Liver (tissue), 9 donors: Measurements from ENCODE around the gene SIK2. TPM values are rescaled to one million over a fixed set of nuclear protein-coding genes. Genes with fewer than 3 reads are reported as not detected.
"Not testable (repeated sequence)": the region's sequence is repeated elsewhere in the genome, so short reads cannot be mapped to it uniquely, and the experiment has no call there.

Experiments
- DNase-seq: peaks from one replicate; pipeline ENCODE4 v3.0.0-alpha.2; 2017; ENCODE audit warnings: low spot score
- H3K27ac ChIP-seq, 2 donors: one replicate each; pipeline ENCODE4 v1.7.0; 2013; ENCODE audit warnings: inconsistent platforms in 2 of 2, low read length in 2 of 2, control low read depth in 1 of 2, low read depth in 1 of 2, mild to moderate bottlenecking in 1 of 2
- H3K27me3 ChIP-seq, 4 donors: one replicate each; pipeline versions ENCODE4 v1.6.1 to v1.7.0; 2013; ENCODE audit warnings: low read length in 3 of 4, inconsistent platforms in 1 of 4, mild to moderate bottlenecking in 1 of 4, moderate library complexity in 1 of 4; ENCODE audit not compliant: control insufficient read depth in 4 of 4, insufficient read depth in 4 of 4
- H3K36me3 ChIP-seq, 4 donors: one replicate each; pipeline versions ENCODE4 v1.6.1 to v1.7.0; 2013; ENCODE audit warnings: low read length in 3 of 4, mild to moderate bottlenecking in 3 of 4, low read depth in 1 of 4, moderate library complexity in 1 of 4; ENCODE audit not compliant: control insufficient read depth in 4 of 4, insufficient read depth in 3 of 4
- H3K4me1 ChIP-seq, 4 donors: one replicate each; pipeline versions ENCODE4 v1.6.1 to v1.7.0; 2013; ENCODE audit warnings: low read length in 3 of 4, mild to moderate bottlenecking in 3 of 4, moderate library complexity in 1 of 4; ENCODE audit not compliant: control insufficient read depth in 4 of 4, insufficient read depth in 4 of 4
- H3K4me3 ChIP-seq, 3 donors: one replicate each; pipeline versions ENCODE4 v1.6.1 to v1.7.0; 2013; ENCODE audit warnings: low read length in 3 of 3, control low read depth in 1 of 3, low read depth in 1 of 3, mild to moderate bottlenecking in 1 of 3
- H3K9ac ChIP-seq, 2 donors: one replicate each; pipeline ENCODE4 v1.7.0; 2013; ENCODE audit warnings: low read length in 2 of 2, mild to moderate bottlenecking in 2 of 2, moderate library complexity in 2 of 2, control low read depth in 1 of 2, low read depth in 1 of 2
- H3K9me3 ChIP-seq, 4 donors: one replicate each; pipeline versions ENCODE4 v1.6.1 to v1.7.0; 2013; ENCODE audit warnings: low read length in 3 of 4; ENCODE audit not compliant: control insufficient read depth in 4 of 4
- ATF3 ChIP-seq: IDR thresholded peaks from 2 replicates; pipeline ENCODE4 v1.6.1; 2016; ENCODE audit warnings: antibody characterized with exemption
- CTCF ChIP-seq: fragments of 150-350 bp; IDR thresholded peaks from 2 replicates; pipeline ENCODE4 v1.5.1; 2017; ENCODE audit warnings: improper control_type of control experiment, low read depth, low read length; ENCODE audit not compliant: missing input control
- FOXA2 ChIP-seq: IDR thresholded peaks from 2 replicates; pipeline ENCODE4 v1.6.1; 2016; ENCODE audit warnings: antibody characterized with exemption
- JUND ChIP-seq, 2 donors: IDR thresholded peaks; 2 replicates each; pipeline ENCODE4 v1.6.1; 2016; ENCODE audit warnings: antibody characterized with exemption in 2 of 2
- RAD21 ChIP-seq, 2 donors: IDR thresholded peaks; 2 replicates each; pipeline ENCODE4 v1.6.1; 2016; ENCODE audit warnings: antibody characterized with exemption in 2 of 2, mild to moderate bottlenecking in 2 of 2
- SP1 ChIP-seq: IDR thresholded peaks from 2 replicates; pipeline ENCODE4 v1.6.1; 2018; ENCODE audit warnings: antibody characterized with exemption, mild to moderate bottlenecking
- WGBS: extraction: QIAGEN DNeasy Blood & Tissue Kit; methylation state at CpG from one replicate; pipeline ENCODE4 v1.1.7; 2013; 5-methylcytosine and 5-hydroxymethylcytosine counted together
- polyA plus RNA-seq, 2 donors: library from polyadenylated mRNA; stranded (reverse) in 1 of 2; unstranded in 1 of 2; fragments of 200-250 nt in 1 of 2; fragments of >200 nt in 1 of 2; fragmentation: Nextera tagmentation in 1 of 2; extraction: Ambion mirVana in 1 of 2; gene quantifications; one replicate each; pipeline versions ENCODE4 v1.2.1 to v1.2.3, GENCODE V29; 2013 to 2015
- total RNA-seq, 2 donors: library from RNA; depleted of rRNA; stranded (reverse); fragments of >200 nt; gene quantifications; one replicate each; pipeline ENCODE4 v1.2.3, GENCODE V29; 2014
- TF ChIP-seq, protein P1 (sequence below): IDR thresholded peaks from 2 replicates; pipeline ENCODE4 v1.6.1; 2016; ENCODE audit warnings: antibody characterized with exemption, mild to moderate bottlenecking
- TF ChIP-seq, protein P2 (sequence below): IDR thresholded peaks from 2 replicates; pipeline ENCODE4 v1.6.1; 2016; ENCODE audit warnings: antibody characterized with exemption
- donor health status: healthy.
- donor health status: healthy.
- donor health status: healthy.
- donor health status: healthy.
- donor health status: healthy.

Gene SIK2
- total and polyA plus RNA-seq, 4 donors: 6.5 to 15.0 (median 9.3) TPM

GRCh38 chr11:111766834-111767142 lies 164.5 kb downstream of the SIK2 start:
- no peaks in the 10 kb centered on the region for H3K27me3 ChIP-seq
- peak overlapping the region; percentile 88 to 95 for H3K27ac ChIP-seq
- no peaks in the 10 kb centered on the region for H3K9me3 ChIP-seq
- WGBS: 2% methylated on average over 7 of the region's 7 CpGs
- peak overlapping the region; percentile 45 to 96 (median 89) for H3K4me3 ChIP-seq
- peaks cover 0 to 20% (median 8%) of the 10 kb centered on the region in 4 donors for H3K36me3 ChIP-seq
- DNase-seq: no peak
- peak in 1 of 2 donors; percentile 24 for TF ChIP-seq RAD21 (IDR thresholded peaks at IDR 0.05)
- TF ChIP-seq JUND (IDR thresholded peaks at IDR 0.05): no peak
- no peak for TF ChIP-seq FOXA2
- TF ChIP-seq, protein P1, sequence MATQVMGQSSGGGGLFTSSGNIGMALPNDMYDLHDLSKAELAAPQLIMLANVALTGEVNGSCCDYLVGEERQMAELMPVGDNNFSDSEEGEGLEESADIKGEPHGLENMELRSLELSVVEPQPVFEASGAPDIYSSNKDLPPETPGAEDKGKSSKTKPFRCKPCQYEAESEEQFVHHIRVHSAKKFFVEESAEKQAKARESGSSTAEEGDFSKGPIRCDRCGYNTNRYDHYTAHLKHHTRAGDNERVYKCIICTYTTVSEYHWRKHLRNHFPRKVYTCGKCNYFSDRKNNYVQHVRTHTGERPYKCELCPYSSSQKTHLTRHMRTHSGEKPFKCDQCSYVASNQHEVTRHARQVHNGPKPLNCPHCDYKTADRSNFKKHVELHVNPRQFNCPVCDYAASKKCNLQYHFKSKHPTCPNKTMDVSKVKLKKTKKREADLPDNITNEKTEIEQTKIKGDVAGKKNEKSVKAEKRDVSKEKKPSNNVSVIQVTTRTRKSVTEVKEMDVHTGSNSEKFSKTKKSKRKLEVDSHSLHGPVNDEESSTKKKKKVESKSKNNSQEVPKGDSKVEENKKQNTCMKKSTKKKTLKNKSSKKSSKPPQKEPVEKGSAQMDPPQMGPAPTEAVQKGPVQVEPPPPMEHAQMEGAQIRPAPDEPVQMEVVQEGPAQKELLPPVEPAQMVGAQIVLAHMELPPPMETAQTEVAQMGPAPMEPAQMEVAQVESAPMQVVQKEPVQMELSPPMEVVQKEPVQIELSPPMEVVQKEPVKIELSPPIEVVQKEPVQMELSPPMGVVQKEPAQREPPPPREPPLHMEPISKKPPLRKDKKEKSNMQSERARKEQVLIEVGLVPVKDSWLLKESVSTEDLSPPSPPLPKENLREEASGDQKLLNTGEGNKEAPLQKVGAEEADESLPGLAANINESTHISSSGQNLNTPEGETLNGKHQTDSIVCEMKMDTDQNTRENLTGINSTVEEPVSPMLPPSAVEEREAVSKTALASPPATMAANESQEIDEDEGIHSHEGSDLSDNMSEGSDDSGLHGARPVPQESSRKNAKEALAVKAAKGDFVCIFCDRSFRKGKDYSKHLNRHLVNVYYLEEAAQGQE: peak; percentile 75
- peak; percentile 14 for TF ChIP-seq SP1
- peaks cover 0 to 32% (median 13%) of the 10 kb centered on the region in 4 donors for H3K4me1 ChIP-seq
- H3K9ac ChIP-seq: peak overlapping the region; percentile 82 to 98

- DNase-seq: no peak
- Histone ChIP-seq H3K4me1 (peaks cover 6 to 43% (median 20%) of the 10 kb centered on the region in 4 donors), H3K36me3 (no peaks in the 10 kb centered on the region), H3K9me3 (no peaks in the 10 kb centered on the region), H3K27me3 (no peaks in the 10 kb centered on the region), H3K9ac (no peak overlapping the region), H3K4me3 (no peak overlapping the region), H3K27ac (no peak overlapping the region)
- 77% methylated on average over 4 of the region's 4 CpGs for WGBS
- TF ChIP-seq, protein P2, sequence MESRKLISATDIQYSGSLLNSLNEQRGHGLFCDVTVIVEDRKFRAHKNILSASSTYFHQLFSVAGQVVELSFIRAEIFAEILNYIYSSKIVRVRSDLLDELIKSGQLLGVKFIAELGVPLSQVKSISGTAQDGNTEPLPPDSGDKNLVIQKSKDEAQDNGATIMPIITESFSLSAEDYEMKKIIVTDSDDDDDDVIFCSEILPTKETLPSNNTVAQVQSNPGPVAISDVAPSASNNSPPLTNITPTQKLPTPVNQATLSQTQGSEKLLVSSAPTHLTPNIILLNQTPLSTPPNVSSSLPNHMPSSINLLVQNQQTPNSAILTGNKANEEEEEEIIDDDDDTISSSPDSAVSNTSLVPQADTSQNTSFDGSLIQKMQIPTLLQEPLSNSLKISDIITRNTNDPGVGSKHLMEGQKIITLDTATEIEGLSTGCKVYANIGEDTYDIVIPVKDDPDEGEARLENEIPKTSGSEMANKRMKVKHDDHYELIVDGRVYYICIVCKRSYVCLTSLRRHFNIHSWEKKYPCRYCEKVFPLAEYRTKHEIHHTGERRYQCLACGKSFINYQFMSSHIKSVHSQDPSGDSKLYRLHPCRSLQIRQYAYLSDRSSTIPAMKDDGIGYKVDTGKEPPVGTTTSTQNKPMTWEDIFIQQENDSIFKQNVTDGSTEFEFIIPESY: no peak
- no peak for TF ChIP-seq ATF3
- no peak for TF ChIP-seq CTCF
- TF ChIP-seq, protein P1: no peak
These were observed 168.4 kb downstream of the SIK2 start for GRCh38 chr11:111770581-111771134.

DNA sequence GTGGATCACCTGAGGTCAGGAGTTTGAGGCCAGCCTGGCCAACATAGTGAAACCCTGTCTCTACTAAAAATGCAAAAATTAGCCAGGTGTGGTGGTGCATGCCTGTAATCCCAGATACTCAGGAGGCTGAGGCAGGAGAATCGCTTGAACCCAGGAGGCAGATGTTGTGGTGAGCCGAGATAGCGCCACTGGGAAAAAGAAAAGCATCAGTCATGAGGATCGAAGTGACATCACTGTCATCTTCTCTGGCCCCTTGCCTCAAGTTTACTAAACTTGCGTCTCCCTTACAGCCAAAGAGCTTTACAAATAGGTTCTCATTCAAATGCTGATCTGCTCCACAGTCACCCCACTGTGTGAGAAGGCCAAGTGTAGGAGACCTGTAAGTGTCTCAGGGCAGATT lies 169.0 kb downstream of the SIK2 start:
- H3K27ac ChIP-seq, H3K9ac ChIP-seq, H3K9me3 ChIP-seq, DNase-seq, H3K36me3 ChIP-seq, H3K4me3 ChIP-seq, H3K27me3 ChIP-seq: not testable (repeated sequence)
- WGBS: 97% methylated on average over 5 of the region's 5 CpGs
- H3K4me1 ChIP-seq: peaks cover 6 to 48% (median 23%) of the 10 kb centered on the region in 4 donors
